HFFc6 (cell line): ENCODE measurements around the gene LPIN2. TPM values are rescaled to one million over a fixed set of nuclear protein-coding genes. Genes with fewer than 3 reads are reported as not detected.

ENCODE experiments used
- DNase-seq: peaks from one replicate; pipeline ENCODE4 v3.0.0-alpha.2; 2018
- H3K27ac Mint-ChIP-seq: 2 replicates; pipeline ENCODE4 v1.8.0; 2020; ENCODE audit warnings: mild to moderate bottlenecking, mixed read lengths
- H3K27me3 Mint-ChIP-seq: 2 replicates; pipeline ENCODE4 v1.8.0; 2021; ENCODE audit warnings: mild to moderate bottlenecking, moderate library complexity, mixed read lengths; ENCODE audit not compliant: insufficient read depth
- H3K36me3 Mint-ChIP-seq: 2 replicates; pipeline ENCODE4 v1.8.0; 2021; ENCODE audit warnings: low read depth, mixed read lengths
- H3K4me1 Mint-ChIP-seq: 2 replicates; pipeline ENCODE4 v1.8.0; 2020; ENCODE audit warnings: low read depth, mixed read lengths
- H3K4me3 Mint-ChIP-seq: 2 replicates; pipeline ENCODE4 v1.8.0; 2020; ENCODE audit warnings: mild to moderate bottlenecking, moderate library complexity, mixed read lengths
- H3K9me3 Mint-ChIP-seq: 2 replicates; pipeline ENCODE4 v1.8.0; 2020; ENCODE audit warnings: mild to moderate bottlenecking, mixed read lengths
- CTCF ChIP-seq: fragments of 200-600 bp; sonication (generic); IDR thresholded peaks from 2 replicates; pipeline ENCODE4 v1.5.0; 2021; ENCODE audit warnings: antibody characterized with exemption, mild to moderate bottlenecking
- total RNA-seq, 6 experiments: library from RNA; stranded (reverse); fragmentation: NEBNext Ultra II Directional; extraction: Animal tissue kit (Norgen Biotek cat#: 25700); gene quantifications; 2 replicates in 1 of 6; 3 replicates in 5 of 6; pipeline ENCODE4 v1.2.3, GENCODE V29; 2021

LPIN2 gene
- total RNA-seq, 6 experiments from 2014 or later, result 24.6 to 27.7 (median 26.3) TPM

DNA sequence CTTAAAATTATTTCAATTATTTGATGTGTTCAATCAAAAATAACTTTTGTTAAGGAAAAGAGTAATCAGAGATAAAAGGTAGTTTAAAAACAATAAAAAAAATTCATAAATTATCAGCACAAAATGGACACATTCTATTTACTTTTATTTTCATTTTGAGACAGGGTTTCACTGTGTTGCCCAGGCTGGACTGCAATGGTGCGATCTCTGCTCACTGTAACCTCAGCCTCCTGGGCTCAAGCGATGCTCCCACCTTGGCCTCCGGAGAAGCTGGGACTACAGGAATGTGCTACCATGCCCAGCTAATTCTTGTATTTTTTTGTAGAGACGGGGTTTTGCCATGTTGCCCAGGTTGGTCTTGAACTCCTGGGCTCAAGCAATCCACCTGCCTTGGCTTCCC lies 47.1 kb downstream of the LPIN2 start:
- no peak for TF ChIP-seq CTCF
- no peak for DNase-seq
- H3K36me3 Mint-ChIP-seq, result peaks cover 2% of the 10 kb centered on the region
- H3K27ac Mint-ChIP-seq, result no peak overlapping the region
- no peaks in the 10 kb centered on the region; the same call in 1 of the 2 replicates for H3K27me3 Mint-ChIP-seq
- peaks cover 57% of the 10 kb centered on the region for H3K4me1 Mint-ChIP-seq
- no peak overlapping the region for H3K4me3 Mint-ChIP-seq
- no peaks in the 10 kb centered on the region for H3K9me3 Mint-ChIP-seq

- Mint-ChIP-seq H3K27me3 (no peaks in the 10 kb centered on the region; the same call in 1 of the 2 replicates), H3K9me3 (no peaks in the 10 kb centered on the region), H3K4me1 (peaks cover 51% of the 10 kb centered on the region), H3K4me3 (no peak overlapping the region), H3K27ac (peak overlapping the region; percentile 44; the same call in 1 of the 2 replicates), H3K36me3 (no peaks in the 10 kb centered on the region)
- TF ChIP-seq CTCF, result no peak
- no peak for DNase-seq
Observed at GRCh38 chr18:2964361-2965010, 48.5 kb downstream of the LPIN2 start.

Other genes with a start within 250 kb of the LPIN2 start
- gene EMILIN2, start 166.1 kb downstream of the LPIN2 start, total RNA-seq, result 10 to 100 TPM in 1 of 6 experiments, 1 to 10 TPM in 5; 5.9 to 10.6 (median 8.2) TPM
- under 1 TPM in 4 of 6 experiments, not detected in 2; 0.03 to 0.14 (median 0.06) TPM for gene MYOM1, start 206.8 kb upstream of the LPIN2 start, total RNA-seq
- gene MYL12A, start 234.7 kb upstream of the LPIN2 start, total RNA-seq, result 100 to 1,000 TPM; 425 to 713 (median 651) TPM
- gene MYL12B, start 249.0 kb upstream of the LPIN2 start, total RNA-seq, result 100 to 1,000 TPM; 590 to 686 (median 637) TPM